ENCODE data around the gene HDHD2. TPM values are rescaled to one million over a fixed set of nuclear protein-coding genes. Genes with fewer than 3 reads are reported as not detected.
"Not testable (repeated sequence)": the region's sequence is repeated elsewhere in the genome, so short reads cannot be mapped to it uniquely, and the experiment has no call there.

HDHD2 gene, protein sequence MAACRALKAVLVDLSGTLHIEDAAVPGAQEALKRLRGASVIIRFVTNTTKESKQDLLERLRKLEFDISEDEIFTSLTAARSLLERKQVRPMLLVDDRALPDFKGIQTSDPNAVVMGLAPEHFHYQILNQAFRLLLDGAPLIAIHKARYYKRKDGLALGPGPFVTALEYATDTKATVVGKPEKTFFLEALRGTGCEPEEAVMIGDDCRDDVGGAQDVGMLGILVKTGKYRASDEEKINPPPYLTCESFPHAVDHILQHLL
- polyA plus RNA-seq (2013, experiment 1 of 2) = 14.1 TPM
- 15.1 TPM for polyA plus RNA-seq (2013, experiment 2 of 2)

DNA sequence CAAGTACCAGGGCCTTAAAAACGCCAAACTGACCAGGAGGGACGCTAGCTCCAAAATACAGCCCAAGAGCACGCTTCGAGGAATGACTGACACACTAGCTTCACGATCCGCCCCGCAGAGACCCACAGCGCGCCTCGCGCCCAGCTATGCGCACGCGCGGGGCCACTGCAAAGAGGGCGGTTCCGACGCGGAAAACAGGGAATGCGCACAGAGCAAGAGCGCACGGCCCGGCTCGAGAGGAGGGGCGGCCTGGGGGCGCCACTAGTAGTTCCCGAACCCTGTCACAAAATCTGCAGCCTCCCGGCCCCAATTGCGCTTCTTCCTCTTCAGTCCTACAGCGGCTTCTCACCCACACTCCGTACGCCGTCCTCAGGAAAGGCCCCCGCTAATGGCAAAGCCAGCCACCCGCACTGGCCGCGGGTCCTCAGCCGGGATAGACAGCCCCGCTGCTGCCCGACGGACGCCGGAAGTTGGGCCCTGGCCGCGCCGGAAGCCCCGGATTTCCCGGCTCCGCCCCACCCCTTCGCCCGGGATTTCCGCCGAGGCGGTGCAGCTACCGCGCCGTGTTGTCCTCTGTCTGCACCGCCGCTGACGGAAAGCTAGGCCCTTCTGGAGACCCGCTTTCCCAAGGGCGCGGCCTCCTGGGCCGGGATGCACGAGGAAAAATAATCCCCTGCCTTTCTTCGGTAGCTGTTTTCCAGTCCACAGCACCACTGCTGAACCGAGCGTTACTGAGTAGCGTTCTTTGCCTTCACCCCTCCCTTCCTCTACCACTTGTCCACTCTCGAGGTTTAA, at the start of gene HDHD2:
HDHD2 (minus strand) TSS at position 472 of the 795 bp plus-strand sequence. CDS start 14,061 bp downstream, outside the sequence.
- Histone ChIP-seq H3K4ac (ENCODE audit: low read depth in 1 of 2, low read length in 2 of 2) (peak within 1 kb of the TSS; percentile 8 to 82), H3K27ac (ENCODE audit: low read length, poor library complexity, severe bottlenecking) (peak within 1 kb of the TSS; percentile 98), H2AK5ac (ENCODE audit: low read length, severe bottlenecking) (no peak within 1 kb of the TSS), H3K9me3 (ENCODE audit: control insufficient read depth, low read length) (no peaks in the 10 kb centered on the region), H3K14ac (ENCODE audit: low read length in 2 of 2) (peak within 1 kb of the TSS in 1 of 2 experiments; percentile 5), H2BK5ac (ENCODE audit: low read depth, low read length, poor library complexity, severe bottlenecking) (peak within 1 kb of the TSS; percentile 92), H3K4me1 (ENCODE audit: control insufficient read depth, insufficient read depth, low read depth, low read length) (peaks cover 5% of the 10 kb centered on the region), H4K8ac (ENCODE audit: low read length) (peak within 1 kb of the TSS; percentile 96), H3K9ac (ENCODE audit: low read length) (peak within 1 kb of the TSS; percentile 96), H4K91ac (ENCODE audit: low read length) (peak within 1 kb of the TSS; percentile 97), H2AFZ (ENCODE audit: low read depth, low read length) (peak within 1 kb of the TSS; percentile 2), H2BK120ac (ENCODE audit: low read depth, low read length) (peak within 1 kb of the TSS; percentile 96), H3K18ac (ENCODE audit: low read depth in 1 of 2, low read length in 2 of 2) (peak within 1 kb of the TSS; percentile 72 to 97), H2BK12ac (ENCODE audit: low read length in 2 of 2) (no peak within 1 kb of the TSS), H3K4me2 (ENCODE audit: low read length, poor library complexity, severe bottlenecking) (peak within 1 kb of the TSS; percentile 92), H3K4me3 (ENCODE audit: insufficient read depth in 1 of 2, low read depth in 1 of 2, low read length in 2 of 2) (peak within 1 kb of the TSS; percentile 64 to 89), H3K79me1 (replicated peaks; ENCODE audit: low read length, poor library complexity, severe bottlenecking) (peaks cover 9% of the 10 kb centered on the region), H3K23ac (ENCODE audit: low read length in 2 of 2) (no peak within 1 kb of the TSS), H3K27me3 (ENCODE audit: control insufficient read depth in 1 of 2, insufficient read depth in 1 of 2, low read length in 2 of 2) (no peaks in the 10 kb centered on the region), H2BK15ac (ENCODE audit: low read depth, poor library complexity, severe bottlenecking) (peak within 1 kb of the TSS; percentile 97), H3K36me3 (ENCODE audit: control insufficient read depth in 1 of 2, insufficient read depth in 2 of 2, low read depth in 1 of 2, low read length in 2 of 2) (peaks cover 0 to 27% of the 10 kb centered on the region in 2 experiments)
- DNase-seq = peak; percentile 88
- 1% methylated on average over 60 of the region's 70 CpGs for WGBS

DNA sequence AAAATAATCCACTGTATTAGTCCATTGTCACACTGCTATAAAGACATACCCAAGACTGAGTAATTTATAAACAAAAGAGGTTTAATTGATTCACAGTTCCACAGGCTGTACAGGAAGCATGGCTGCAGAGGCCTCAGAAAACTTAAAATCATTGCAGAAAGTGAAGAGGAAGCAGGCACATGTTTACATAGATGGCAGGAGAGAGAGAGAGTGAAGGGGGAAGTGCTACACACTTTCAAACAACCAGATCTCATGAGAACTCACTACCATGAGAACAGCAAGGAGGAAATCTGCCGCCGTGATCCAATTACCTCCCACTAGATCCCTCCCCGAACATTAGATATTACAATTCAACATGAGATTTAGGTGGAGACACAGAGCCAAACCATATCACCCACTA, 45.7 kb upstream of the HDHD2 start:
- H3K23ac ChIP-seq (ENCODE audit: low read length in 2 of 2); H2AFZ ChIP-seq (ENCODE audit: low read depth, low read length); H2BK5ac ChIP-seq (ENCODE audit: low read depth, low read length, poor library complexity, severe bottlenecking); H4K91ac ChIP-seq (ENCODE audit: low read length); H2BK12ac ChIP-seq (ENCODE audit: low read length in 2 of 2); H3K18ac ChIP-seq (ENCODE audit: low read depth in 1 of 2, low read length in 2 of 2); H4K8ac ChIP-seq (ENCODE audit: low read length); H3K4ac ChIP-seq (ENCODE audit: low read depth in 1 of 2, low read length in 2 of 2); H2AK5ac ChIP-seq (ENCODE audit: low read length, severe bottlenecking); H3K79me1 ChIP-seq (replicated peaks; ENCODE audit: low read length, poor library complexity, severe bottlenecking); H3K14ac ChIP-seq (ENCODE audit: low read length in 2 of 2); H3K27ac ChIP-seq (ENCODE audit: low read length, poor library complexity, severe bottlenecking); H3K4me1 ChIP-seq (ENCODE audit: control insufficient read depth, insufficient read depth, low read depth, low read length); H2BK15ac ChIP-seq (ENCODE audit: low read depth, poor library complexity, severe bottlenecking); H3K27me3 ChIP-seq (ENCODE audit: control insufficient read depth in 1 of 2, insufficient read depth in 1 of 2, low read length in 2 of 2); DNase-seq; H3K4me3 ChIP-seq (ENCODE audit: insufficient read depth in 1 of 2, low read depth in 1 of 2, low read length in 2 of 2); H3K36me3 ChIP-seq (ENCODE audit: control insufficient read depth in 1 of 2, insufficient read depth in 2 of 2, low read depth in 1 of 2, low read length in 2 of 2); H3K9me3 ChIP-seq (ENCODE audit: control insufficient read depth, low read length); H3K4me2 ChIP-seq (ENCODE audit: low read length, poor library complexity, severe bottlenecking); H2BK120ac ChIP-seq (ENCODE audit: low read depth, low read length); H3K9ac ChIP-seq (ENCODE audit: low read length): not testable (repeated sequence)
- WGBS = 60% methylated on average over 3 of the region's 3 CpGs

DNA sequence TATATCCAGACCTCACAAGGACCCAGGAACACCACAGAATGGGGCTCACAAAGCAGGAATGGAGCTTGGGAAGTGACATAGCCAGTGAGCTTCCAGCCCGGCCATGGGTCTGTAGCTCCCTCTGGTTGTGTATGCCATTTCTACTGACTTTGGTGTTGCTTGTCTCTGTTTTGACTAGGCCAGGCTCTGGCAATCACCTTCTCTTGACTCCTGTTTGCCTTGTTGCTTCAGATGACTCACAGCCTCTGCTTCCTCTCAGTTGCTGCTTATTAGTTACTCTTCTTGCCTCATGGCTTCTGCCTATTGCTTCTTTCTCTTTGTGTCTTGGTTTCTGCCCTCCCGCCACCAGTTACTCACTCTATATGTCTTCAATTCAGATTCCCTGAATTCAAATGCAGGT, 41.7 kb upstream of the HDHD2 start:
- H2BK15ac ChIP-seq (ENCODE audit: low read depth, poor library complexity, severe bottlenecking) = no peak overlapping the region
- H4K8ac ChIP-seq (ENCODE audit: low read length) = no peak overlapping the region
- no peak overlapping the region for H3K18ac ChIP-seq (ENCODE audit: low read depth in 1 of 2, low read length in 2 of 2)
- no peak overlapping the region for H3K4ac ChIP-seq (ENCODE audit: low read depth in 1 of 2, low read length in 2 of 2)
- H3K9me3 ChIP-seq (ENCODE audit: control insufficient read depth, low read length) = no peaks in the 10 kb centered on the region
- no peak overlapping the region for H3K4me3 ChIP-seq (ENCODE audit: insufficient read depth in 1 of 2, low read depth in 1 of 2, low read length in 2 of 2)
- H3K4me2 ChIP-seq (ENCODE audit: low read length, poor library complexity, severe bottlenecking) = no peak overlapping the region
- no peak overlapping the region for H3K27ac ChIP-seq (ENCODE audit: low read length, poor library complexity, severe bottlenecking)
- no peaks in the 10 kb centered on the region for H3K36me3 ChIP-seq (ENCODE audit: control insufficient read depth in 1 of 2, insufficient read depth in 2 of 2, low read depth in 1 of 2, low read length in 2 of 2)
- H2BK5ac ChIP-seq (ENCODE audit: low read depth, low read length, poor library complexity, severe bottlenecking) = no peak overlapping the region
- 95% methylated on average over 2 of the region's 2 CpGs for WGBS
- no peak overlapping the region for H4K91ac ChIP-seq (ENCODE audit: low read length)
- no peaks in the 10 kb centered on the region for H3K79me1 ChIP-seq (replicated peaks; ENCODE audit: low read length, poor library complexity, severe bottlenecking)
- no peak overlapping the region for H2AFZ ChIP-seq (ENCODE audit: low read depth, low read length)
- peaks cover 8 to 19% of the 10 kb centered on the region in 2 experiments for H3K27me3 ChIP-seq (ENCODE audit: control insufficient read depth in 1 of 2, insufficient read depth in 1 of 2, low read length in 2 of 2)
- no peak overlapping the region for H2BK120ac ChIP-seq (ENCODE audit: low read depth, low read length)
- H2BK12ac ChIP-seq (ENCODE audit: low read length in 2 of 2) = no peak overlapping the region
- H3K9ac ChIP-seq (ENCODE audit: low read length) = no peak overlapping the region
- H3K14ac ChIP-seq (ENCODE audit: low read length in 2 of 2) = no peak overlapping the region
- peak; percentile 44 for DNase-seq
- H3K23ac ChIP-seq (ENCODE audit: low read length in 2 of 2) = no peak overlapping the region
- H2AK5ac ChIP-seq (ENCODE audit: low read length, severe bottlenecking) = no peak overlapping the region
- H3K4me1 ChIP-seq (ENCODE audit: control insufficient read depth, insufficient read depth, low read depth, low read length) = no peaks in the 10 kb centered on the region

DNA sequence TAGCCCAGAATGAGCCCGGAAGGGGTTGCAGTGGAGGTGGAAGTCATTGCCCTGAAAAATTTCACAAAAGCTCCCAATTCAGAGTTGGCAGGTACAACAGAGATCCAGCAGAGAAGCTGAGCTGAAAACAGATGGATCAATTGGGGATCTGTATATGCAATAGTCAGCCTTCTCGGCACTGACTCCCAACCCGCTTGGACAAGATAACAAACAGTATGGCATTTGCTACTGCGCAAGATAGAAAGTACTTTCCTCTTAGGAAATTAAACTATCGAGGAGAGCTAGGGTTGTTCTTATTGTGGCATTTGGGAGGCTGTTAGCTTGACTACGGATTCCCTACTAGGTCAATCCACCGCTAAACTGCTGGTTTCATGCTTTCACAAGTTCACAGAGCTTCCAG, 37.4 kb upstream of the HDHD2 start:
- Histone ChIP-seq H4K8ac (ENCODE audit: low read length) (no peak overlapping the region), H3K4ac (ENCODE audit: low read depth in 1 of 2, low read length in 2 of 2) (no peak overlapping the region), H3K4me2 (ENCODE audit: low read length, poor library complexity, severe bottlenecking) (no peak overlapping the region), H2BK15ac (ENCODE audit: low read depth, poor library complexity, severe bottlenecking) (no peak overlapping the region), H3K4me3 (ENCODE audit: insufficient read depth in 1 of 2, low read depth in 1 of 2, low read length in 2 of 2) (no peak overlapping the region), H2AFZ (ENCODE audit: low read depth, low read length) (no peak overlapping the region), H3K14ac (ENCODE audit: low read length in 2 of 2) (no peak overlapping the region), H3K23ac (ENCODE audit: low read length in 2 of 2) (no peak overlapping the region), H3K18ac (ENCODE audit: low read depth in 1 of 2, low read length in 2 of 2) (no peak overlapping the region), H2AK5ac (ENCODE audit: low read length, severe bottlenecking) (no peak overlapping the region), H2BK12ac (ENCODE audit: low read length in 2 of 2) (no peak overlapping the region), H3K9ac (ENCODE audit: low read length) (no peak overlapping the region), H3K27ac (ENCODE audit: low read length, poor library complexity, severe bottlenecking) (no peak overlapping the region), H3K79me1 (replicated peaks; ENCODE audit: low read length, poor library complexity, severe bottlenecking) (no peaks in the 10 kb centered on the region), H3K27me3 (ENCODE audit: control insufficient read depth in 1 of 2, insufficient read depth in 1 of 2, low read length in 2 of 2) (peaks cover 4 to 10% of the 10 kb centered on the region in 2 experiments), H4K91ac (ENCODE audit: low read length) (no peak overlapping the region), H2BK5ac (ENCODE audit: low read depth, low read length, poor library complexity, severe bottlenecking) (no peak overlapping the region), H3K4me1 (ENCODE audit: control insufficient read depth, insufficient read depth, low read depth, low read length) (no peaks in the 10 kb centered on the region), H3K36me3 (ENCODE audit: control insufficient read depth in 1 of 2, insufficient read depth in 2 of 2, low read depth in 1 of 2, low read length in 2 of 2) (no peaks in the 10 kb centered on the region), H2BK120ac (ENCODE audit: low read depth, low read length) (no peak overlapping the region), H3K9me3 (ENCODE audit: control insufficient read depth, low read length) (no peaks in the 10 kb centered on the region)
- 80% methylated on average over 7 of the region's 7 CpGs for WGBS
- DNase-seq = no peak

Data from mesenchymal stem cell (in vitro differentiated cells and primary cell).